NT2/D1 (cell line): Measurements from ENCODE around the gene GADL1.

ENCODE experiments used
- YY1 ChIP-seq: IDR thresholded peaks from 2 replicates; pipeline ENCODE4 v1.6.1; 2011; ENCODE audit not compliant: insufficient read length, insufficient read depth
- ZNF274 ChIP-seq: IDR thresholded peaks from 2 replicates; pipeline ENCODE4 v1.6.1; 2011; ENCODE audit warnings: mild to moderate bottlenecking, low read depth, low read length

GRCh38 chr3:30768703-30769550 is 125.5 kb downstream of the GADL1 start:
- TF ChIP-seq ZNF274 (no peak), YY1 (no peak)
